Kidney (tissue), 14 donors: ENCODE results near the gene ZBED5. TPM values are rescaled to one million over a fixed set of nuclear protein-coding genes. Genes with fewer than 3 reads are reported as not detected.

ENCODE experiments used
- DNase-seq, 5 donors: peaks; one replicate each; pipeline ENCODE4 v3.0.0-alpha.2; 2013 to 2020
- FAIRE-seq: peaks from 2 replicates; lab custom pipeline; 2012; peaks lifted over from hg19 to GRCh38; lab: Jason Lieb, UNC
- H3K27ac ChIP-seq, 2 donors: one replicate each; pipeline ENCODE4 v1.7.0; 2013; ENCODE audit warnings: low read depth in 2 of 2, low read length in 2 of 2, inconsistent platforms in 1 of 2
- H3K27me3 ChIP-seq: one replicate; pipeline ENCODE4 v1.7.1; 2013; ENCODE audit warnings: low read length, inconsistent platforms; ENCODE audit not compliant: control insufficient read depth, insufficient read depth
- H3K36me3 ChIP-seq, 3 donors: one replicate each; pipeline versions ENCODE4 v1.7.0 to v1.7.1; 2013; ENCODE audit warnings: low read length in 3 of 3, control low read depth in 1 of 3, inconsistent platforms in 1 of 3; ENCODE audit not compliant: insufficient read depth in 3 of 3, control insufficient read depth in 2 of 3
- H3K4me1 ChIP-seq, 3 donors: one replicate each; pipeline versions ENCODE4 v1.7.0 to v1.7.1; 2013; ENCODE audit warnings: low read length in 3 of 3, inconsistent platforms in 1 of 3, low read depth in 1 of 3; ENCODE audit not compliant: control insufficient read depth in 2 of 3, insufficient read depth in 2 of 3
- H3K4me3 ChIP-seq, 3 donors: one replicate each; pipeline versions ENCODE4 v1.7.0 to v1.8.1; 2013; ENCODE audit warnings: low read length in 3 of 3, control low read depth in 1 of 3, inconsistent platforms in 1 of 3
- H3K9ac ChIP-seq, 3 donors: one replicate each; pipeline versions ENCODE4 v1.7.0 to v1.7.1; 2013; ENCODE audit warnings: low read length in 3 of 3, control low read depth in 1 of 3, inconsistent platforms in 1 of 3
- H3K9me3 ChIP-seq, 3 donors: one replicate each; pipeline versions ENCODE4 v1.7.0 to v1.7.1; 2013; ENCODE audit warnings: low read length in 3 of 3, control low read depth in 1 of 3, inconsistent platforms in 1 of 3; ENCODE audit not compliant: control insufficient read depth in 2 of 3, insufficient read depth in 1 of 3
- CTCF ChIP-seq: IDR thresholded peaks from 3 replicates; pipeline ENCODE4 v1.5.1; 2012; ENCODE audit warnings: mild to moderate bottlenecking, moderate library complexity, borderline replicate concordance; ENCODE audit not compliant: insufficient read depth; ENCODE audit errors: extremely low read depth
- intact Hi-C: fragments of 100-400 bp; cut with DNase I; formaldehyde crosslinking; loops from one replicate; pipeline ENCODE4 v1.11.1; 2022
- polyA plus RNA-seq: library from polyadenylated mRNA; stranded (reverse); fragments of 350-450 nt; fragmentation: Illumina TruSeq; extraction: RNeasy Lipid Tissue Mini Kit (QIAGEN cat#74804); gene quantifications from one replicate; pipeline ENCODE4 v1.2.3, GENCODE V29; 2014; ENCODE audit warnings: low read depth, low replicate concordance; ENCODE audit not compliant: insufficient read depth
- total RNA-seq: library from RNA; stranded (reverse); fragmentation: NEBNext Ultra II Directional; extraction: Animal tissue kit (Norgen Biotek cat#: 25700); gene quantifications from one replicate; pipeline ENCODE4 v1.2.1, GENCODE V29; 2021
- donor health status: control.
- donor health status: control.
- donor health status: control.
- donor health status: control.
- donor health status: control.
- donor health status: DM: yes; HTN: yes; CAD: no.
- donor health status: Normal renal cell carcinoma (clear cell type).

ZBED5 gene
- total and polyA plus RNA-seq, 2 donors from 2014 or later, result 25.2 to 59.7 TPM

- intact Hi-C loops, result no loop called here
- no peak for FAIRE-seq
- TF ChIP-seq CTCF, result no peak
Measured at GRCh38 chr11:10902301-10903063, 44.6 kb upstream of the ZBED5 start.

GRCh38 chr11:10900681-10901415 is 43.0 kb upstream of the ZBED5 start:
- no peaks in the 10 kb centered on the region for H3K9me3 ChIP-seq
- TF ChIP-seq CTCF, result no peak
- peaks cover 0 to 5% (median 0%) of the 10 kb centered on the region in 3 donors for H3K4me1 ChIP-seq
- no peaks in the 10 kb centered on the region for H3K36me3 ChIP-seq
- peak overlapping the region; percentile 41 to 58 for H3K27ac ChIP-seq
- no peak overlapping the region for H3K4me3 ChIP-seq
- no peaks in the 10 kb centered on the region for H3K27me3 ChIP-seq
- H3K9ac ChIP-seq, result no peak overlapping the region
- DNase-seq, result no peak
- intact Hi-C loops, result no loop called here
- peak; percentile 3 for FAIRE-seq

More at GRCh38 chr11:10902301-10903063, 44.6 kb upstream of the ZBED5 start:
- H3K36me3 ChIP-seq, result no peaks in the 10 kb centered on the region
- peaks cover 0 to 5% (median 0%) of the 10 kb centered on the region in 3 donors for H3K4me1 ChIP-seq
- H3K27ac ChIP-seq, result no peak overlapping the region
- H3K4me3 ChIP-seq, result no peak overlapping the region
- DNase-seq, result no peak
- no peaks in the 10 kb centered on the region for H3K27me3 ChIP-seq
- H3K9me3 ChIP-seq, result no peaks in the 10 kb centered on the region
- no peak overlapping the region for H3K9ac ChIP-seq

- no peaks in the 10 kb centered on the region for H3K36me3 ChIP-seq
- H3K9ac ChIP-seq, result peak overlapping the region in 1 of 3 donors; percentile 34
- H3K4me3 ChIP-seq, result no peak overlapping the region
- no peak for TF ChIP-seq CTCF
- FAIRE-seq (no peak), DNase-seq (peak in 1 of 5 donors; percentile 76)
- intact Hi-C loops, result no loop called here
- H3K9me3 ChIP-seq, result no peaks in the 10 kb centered on the region
- H3K4me1 ChIP-seq, result peaks cover 0 to 5% (median 0%) of the 10 kb centered on the region in 3 donors
- no peaks in the 10 kb centered on the region for H3K27me3 ChIP-seq
- H3K27ac ChIP-seq, result peak overlapping the region; percentile 58 to 69
Measured at GRCh38 chr11:10899121-10899830, 41.4 kb upstream of the ZBED5 start.
